Mesenchymal stem cell (in vitro differentiated cells and primary cell): ENCODE results near the gene ATP9B.
"Not testable (repeated sequence)": the region's sequence is repeated elsewhere in the genome, so short reads cannot be mapped to it uniquely, and the experiment has no call there.

ENCODE experiments used
- DNase-seq: peaks from one replicate; pipeline ENCODE4 v3.0.0-alpha.2; 2013
- H2AFZ ChIP-seq: one replicate; pipeline ENCODE4 v1.6.1; 2013; ENCODE audit warnings: low read depth, mild to moderate bottlenecking, control low read depth, inconsistent platforms, low read length, moderate library complexity
- H2AK5ac ChIP-seq: 2 replicates; pipeline ENCODE4 v1.6.1; 2013; ENCODE audit warnings: low read length, moderate library complexity, mild to moderate bottlenecking, inconsistent platforms; ENCODE audit not compliant: severe bottlenecking
- H2BK120ac ChIP-seq: one replicate; pipeline ENCODE4 v1.6.1; 2013; ENCODE audit warnings: low read depth, mild to moderate bottlenecking, inconsistent platforms, low read length, moderate library complexity
- H2BK12ac ChIP-seq, 2 experiments: one replicate each; pipeline ENCODE4 v1.6.1; 2013; ENCODE audit warnings: inconsistent platforms in 2 of 2, low read length in 2 of 2, mild to moderate bottlenecking in 2 of 2, moderate library complexity in 2 of 2, control low read depth in 1 of 2
- H2BK15ac ChIP-seq: one replicate; pipeline ENCODE4 v1.6.1; 2013; ENCODE audit warnings: mild to moderate bottlenecking, low read depth, inconsistent platforms; ENCODE audit not compliant: poor library complexity, severe bottlenecking
- H2BK5ac ChIP-seq: 2 replicates; pipeline ENCODE4 v1.6.1; 2013; ENCODE audit warnings: low read depth, mild to moderate bottlenecking, low read length, control low read depth, inconsistent platforms; ENCODE audit not compliant: poor library complexity, severe bottlenecking
- H3K14ac ChIP-seq, 2 experiments: one replicate each; pipeline ENCODE4 v1.6.1; 2013; ENCODE audit warnings: inconsistent platforms in 2 of 2, low read length in 2 of 2, control low read depth in 1 of 2, mild to moderate bottlenecking in 1 of 2, moderate library complexity in 1 of 2
- H3K18ac ChIP-seq, 2 experiments: one replicate each; pipeline ENCODE4 v1.6.1; 2013; ENCODE audit warnings: inconsistent platforms in 2 of 2, low read length in 2 of 2, control low read depth in 1 of 2, low read depth in 1 of 2, mild to moderate bottlenecking in 1 of 2
- H3K23ac ChIP-seq, 2 experiments: one replicate each; pipeline ENCODE4 v1.6.1; 2013; ENCODE audit warnings: inconsistent platforms in 2 of 2, low read length in 2 of 2, mild to moderate bottlenecking in 2 of 2, moderate library complexity in 2 of 2, control low read depth in 1 of 2
- H3K27ac ChIP-seq: 2 replicates; pipeline ENCODE4 v1.5.1; 2013; ENCODE audit warnings: mild to moderate bottlenecking, moderate library complexity, low read length, control low read depth, inconsistent platforms; ENCODE audit not compliant: poor library complexity, severe bottlenecking
- H3K27me3 ChIP-seq, 2 experiments: 2 replicates each; pipeline versions ENCODE4 v1.6.1 to v1.7.0; 2013; ENCODE audit warnings: low read length in 2 of 2, mild to moderate bottlenecking in 2 of 2, moderate library complexity in 2 of 2, control low read depth in 1 of 2, inconsistent platforms in 1 of 2; ENCODE audit not compliant: control insufficient read depth in 1 of 2, insufficient read depth in 1 of 2
- H3K36me3 ChIP-seq, 2 experiments: 2 replicates each; pipeline versions ENCODE4 v1.6.1 to v1.7.0; 2013; ENCODE audit warnings: low read length in 2 of 2, control low read depth in 1 of 2, inconsistent platforms in 1 of 2, low read depth in 1 of 2, mild to moderate bottlenecking in 1 of 2; ENCODE audit not compliant: insufficient read depth in 2 of 2, control insufficient read depth in 1 of 2
- H3K4ac ChIP-seq, 2 experiments: one replicate each; pipeline ENCODE4 v1.6.1; 2013; ENCODE audit warnings: inconsistent platforms in 2 of 2, low read length in 2 of 2, mild to moderate bottlenecking in 2 of 2, moderate library complexity in 2 of 2, control low read depth in 1 of 2, low read depth in 1 of 2
- H3K4me1 ChIP-seq: 2 replicates; pipeline ENCODE4 v1.6.1; 2013; ENCODE audit warnings: low read depth, low read length, control low read depth; ENCODE audit not compliant: control insufficient read depth, insufficient read depth
- H3K4me2 ChIP-seq: 2 replicates; pipeline ENCODE4 v1.6.1; 2013; ENCODE audit warnings: low read length, mild to moderate bottlenecking, inconsistent platforms; ENCODE audit not compliant: poor library complexity, severe bottlenecking
- H3K4me3 ChIP-seq, 2 experiments: 2 replicates each; pipeline versions ENCODE4 v1.5.1 to v1.7.0; 2013; ENCODE audit warnings: low read length in 2 of 2, mild to moderate bottlenecking in 2 of 2, control low read depth in 1 of 2, low read depth in 1 of 2; ENCODE audit not compliant: insufficient read depth in 1 of 2
- H3K79me1 ChIP-seq: replicated peaks from 2 replicates; pipeline ENCODE4 v1.6.1; 2013; ENCODE audit warnings: mild to moderate bottlenecking, control low read depth, low read length, inconsistent platforms; ENCODE audit not compliant: poor library complexity, severe bottlenecking
- H3K9ac ChIP-seq: 2 replicates; pipeline ENCODE4 v1.7.0; 2013; ENCODE audit warnings: mild to moderate bottlenecking, low read length, moderate library complexity
- H3K9me3 ChIP-seq: 2 replicates; pipeline ENCODE4 v1.7.0; 2013; ENCODE audit warnings: mild to moderate bottlenecking, low read length; ENCODE audit not compliant: control insufficient read depth
- H4K8ac ChIP-seq: one replicate; pipeline ENCODE4 v1.6.1; 2013; ENCODE audit warnings: inconsistent platforms, mild to moderate bottlenecking, low read length, moderate library complexity
- H4K91ac ChIP-seq: one replicate; pipeline ENCODE4 v1.6.1; 2013; ENCODE audit warnings: mild to moderate bottlenecking, low read length, inconsistent platforms
- WGBS: methylation state at CpG from one replicate; pipeline ENCODE4 v1.1.7; 2013; ENCODE audit warnings: mixed read lengths; 5-methylcytosine and 5-hydroxymethylcytosine counted together

Gene ATP9B

GRCh38 chr18:79327199-79327721 is 258.1 kb downstream of the ATP9B start:
- 97% methylated on average over 26 of the region's 26 CpGs for WGBS

GRCh38 chr18:79327915-79328314 is 258.7 kb downstream of the ATP9B start:
- H3K23ac ChIP-seq, H3K9me3 ChIP-seq, H2BK120ac ChIP-seq, H2AK5ac ChIP-seq, DNase-seq, H2BK12ac ChIP-seq, H4K8ac ChIP-seq, H2BK15ac ChIP-seq, H2AFZ ChIP-seq, H4K91ac ChIP-seq, H3K14ac ChIP-seq, H3K27ac ChIP-seq, H3K79me1 ChIP-seq, H3K4me2 ChIP-seq, H3K18ac ChIP-seq, H3K27me3 ChIP-seq, H3K9ac ChIP-seq, H2BK5ac ChIP-seq, H3K4ac ChIP-seq, H3K4me3 ChIP-seq: not testable (repeated sequence)
- peaks cover 13% of the 10 kb centered on the region for H3K4me1 ChIP-seq
- 97% methylated on average over 22 of the region's 23 CpGs for whole genome bisulfite sequencing
- H3K36me3 ChIP-seq = peaks cover 8 to 22% of the 10 kb centered on the region in 2 experiments

More at GRCh38 chr18:79327199-79327721, 258.1 kb downstream of the ATP9B start:
- no peaks in the 10 kb centered on the region for H3K27me3 ChIP-seq
- H3K4me2 ChIP-seq = no peak overlapping the region
- DNase-seq = no peak
- no peaks in the 10 kb centered on the region for H3K9me3 ChIP-seq
- H3K4ac ChIP-seq = no peak overlapping the region
- H3K14ac ChIP-seq = no peak overlapping the region
- no peak overlapping the region for H2BK15ac ChIP-seq
- no peak overlapping the region for H2BK5ac ChIP-seq
- H2AFZ ChIP-seq = no peak overlapping the region
- H3K4me3 ChIP-seq = no peak overlapping the region
- H2BK120ac ChIP-seq = no peak overlapping the region
- H3K23ac ChIP-seq = no peak overlapping the region
- no peak overlapping the region for H3K18ac ChIP-seq
- no peaks in the 10 kb centered on the region for H3K79me1 ChIP-seq
- H4K91ac ChIP-seq = no peak overlapping the region
- H2BK12ac ChIP-seq = no peak overlapping the region
- no peak overlapping the region for H4K8ac ChIP-seq
- no peak overlapping the region for H3K9ac ChIP-seq
- no peak overlapping the region for H2AK5ac ChIP-seq
- peaks cover 7 to 19% of the 10 kb centered on the region in 2 experiments for H3K36me3 ChIP-seq
- peaks cover 13% of the 10 kb centered on the region for H3K4me1 ChIP-seq
- H3K27ac ChIP-seq = no peak overlapping the region

- Histone ChIP-seq H2BK12ac (no peak overlapping the region), H3K4me1 (peaks cover 13% of the 10 kb centered on the region), H2AFZ (no peak overlapping the region), H2AK5ac (no peak overlapping the region), H4K91ac (no peak overlapping the region), H3K4me3 (no peak overlapping the region), H3K4ac (no peak overlapping the region), H3K4me2 (no peak overlapping the region), H3K36me3 (peaks cover 11 to 26% of the 10 kb centered on the region in 2 experiments), H4K8ac (no peak overlapping the region), H2BK15ac (no peak overlapping the region), H3K14ac (no peak overlapping the region), H2BK5ac (no peak overlapping the region), H3K23ac (no peak overlapping the region), H3K27ac (no peak overlapping the region), H3K9ac (no peak overlapping the region), H3K18ac (no peak overlapping the region), H3K9me3 (no peaks in the 10 kb centered on the region), H3K27me3 (no peaks in the 10 kb centered on the region), H3K79me1 (no peaks in the 10 kb centered on the region), H2BK120ac (no peak overlapping the region)
- no peak for DNase-seq
- 99% methylated on average over 12 of the region's 12 CpGs for WGBS
These were observed 259.7 kb downstream of the ATP9B start for GRCh38 chr18:79328887-79329286.

- H3K36me3 ChIP-seq = peaks cover 15 to 26% of the 10 kb centered on the region in 2 experiments
- H3K4ac ChIP-seq = no peak overlapping the region
- H3K27ac ChIP-seq = no peak overlapping the region
- H3K18ac ChIP-seq = no peak overlapping the region
- no peak overlapping the region for H2AFZ ChIP-seq
- no peak overlapping the region for H2BK15ac ChIP-seq
- no peak overlapping the region for H3K4me2 ChIP-seq
- no peak overlapping the region for H2AK5ac ChIP-seq
- no peaks in the 10 kb centered on the region for H3K79me1 ChIP-seq
- no peak overlapping the region for H2BK120ac ChIP-seq
- no peak overlapping the region for H3K9ac ChIP-seq
- WGBS = 97% methylated on average over 6 of the region's 9 CpGs
- H3K27me3 ChIP-seq = no peaks in the 10 kb centered on the region
- no peak overlapping the region for H2BK12ac ChIP-seq
- H3K4me1 ChIP-seq = peaks cover 13% of the 10 kb centered on the region
- no peak overlapping the region for H3K23ac ChIP-seq
- DNase-seq = no peak
- H2BK5ac ChIP-seq = no peak overlapping the region
- H4K91ac ChIP-seq = no peak overlapping the region
- H3K9me3 ChIP-seq = no peaks in the 10 kb centered on the region
- no peak overlapping the region for H4K8ac ChIP-seq
- no peak overlapping the region for H3K4me3 ChIP-seq
- H3K14ac ChIP-seq = no peak overlapping the region
These were observed 260.6 kb downstream of the ATP9B start for GRCh38 chr18:79329786-79330185.
